Measurements from ENCODE around the gene CRAMP1.

DNA sequence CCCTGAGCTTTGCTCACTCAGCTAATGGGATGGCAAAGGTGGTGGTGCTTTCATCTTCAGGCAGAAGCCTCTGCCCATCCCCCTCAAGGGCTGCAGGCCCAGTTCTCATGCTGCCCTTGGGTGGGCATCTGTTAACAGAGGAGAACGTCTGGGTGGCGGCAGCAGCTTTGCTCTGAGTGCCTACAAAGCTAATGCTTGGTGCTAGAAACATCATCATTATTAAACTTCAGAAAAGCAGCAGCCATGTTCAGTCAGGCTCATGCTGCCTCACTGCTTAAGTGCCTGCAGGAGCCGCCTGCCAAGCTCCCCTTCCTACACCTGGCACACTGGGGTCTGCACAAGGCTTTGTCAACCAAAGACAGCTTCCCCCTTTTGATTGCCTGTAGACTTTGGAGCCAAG is 88.1 kb downstream of the CRAMP1 start:
- TF ChIP-seq EZH2 (IDR thresholded peaks at IDR 0.05; ENCODE audit: insufficient read depth, poor library complexity, severe bottlenecking) (no peak), EZH2phosphoT487 (IDR thresholded peaks at IDR 0.05; ENCODE audit: insufficient read depth, low read depth) (no peak)

Data from GM23248 (cell line).